ENCODE data around the gene TMEM238.
A peak's percentile ranks its signal among the peaks of the same experiment; 100 is the strongest.

The TMEM238 gene

GRCh38 chr19:55336101-55336500 lies 48.0 kb downstream of the TMEM238 start:
- no peak for DNase-seq

- no peak for DNase-seq
Measured at GRCh38 chr19:55333870-55334269, 50.2 kb downstream of the TMEM238 start.

- peak; percentile 37 for DNase-seq
Measured at GRCh38 chr19:55329791-55330190, 54.3 kb downstream of the TMEM238 start.

Measured in suppressor macrophage treated with lipopolysaccharide for 4 hours (primary cell).